Spleen (tissue), 11 donors: ENCODE measurements around the gene CPN2. TPM values are rescaled to one million over a fixed set of nuclear protein-coding genes. Genes with fewer than 3 reads are reported as not detected.

Experiments
- DNase-seq: peaks from one replicate; pipeline ENCODE4 v3.0.0-alpha.2; 2020
- H3K27ac ChIP-seq, 8 donors: fragments of 200-600 bp; sonication (generic) in 7 of 8; 1 replicate in 4 of 8; 2 replicates in 4 of 8; pipeline versions ENCODE4 v1.5.0 to v1.8.0; 2016 to 2021; ENCODE audit warnings: inconsistent platforms in 4 of 8, mild to moderate bottlenecking in 4 of 8, moderate library complexity in 1 of 8
- H3K27me3 ChIP-seq, 7 donors: fragments of 200-600 bp; sonication (generic) in 6 of 7; replicated peaks in 1 of 7; 1 replicate in 4 of 7; 2 replicates in 3 of 7; pipeline versions ENCODE4 v1.5.0 to v1.8.0; 2016 to 2021; ENCODE audit warnings: inconsistent platforms in 3 of 7, mild to moderate bottlenecking in 1 of 7
- H3K36me3 ChIP-seq, 6 donors: fragments of 200-600 bp; sonication (generic) in 5 of 6; 1 replicate in 4 of 6; 2 replicates in 2 of 6; pipeline versions ENCODE4 v1.5.0 to v1.8.0; 2016 to 2021; ENCODE audit warnings: inconsistent platforms in 2 of 6
- H3K4me1 ChIP-seq, 6 donors: fragments of 200-600 bp; sonication (generic) in 5 of 6; 1 replicate in 3 of 6; 2 replicates in 3 of 6; pipeline versions ENCODE4 v1.5.0 to v1.8.0; 2016 to 2021; ENCODE audit warnings: inconsistent platforms in 3 of 6
- H3K4me3 ChIP-seq, 8 donors: fragments of 200-600 bp; sonication (generic) in 7 of 8; 1 replicate in 4 of 8; 2 replicates in 4 of 8; pipeline versions ENCODE4 v1.5.0 to v1.8.0; 2016 to 2021; ENCODE audit warnings: inconsistent platforms in 4 of 8, mild to moderate bottlenecking in 4 of 8, moderate library complexity in 2 of 8
- H3K9me3 ChIP-seq, 8 donors: fragments of 200-600 bp; sonication (generic) in 7 of 8; 1 replicate in 4 of 8; 2 replicates in 4 of 8; pipeline versions ENCODE4 v1.5.0 to v1.8.0; 2016 to 2021; ENCODE audit warnings: inconsistent platforms in 4 of 8
- POLR2A ChIP-seq, 3 donors: fragments of 450-650 bp; IDR thresholded peaks; one replicate each; pipeline ENCODE4 v1.5.1; 2017; ENCODE audit warnings: antibody characterized with exemption in 3 of 3, mild to moderate bottlenecking in 1 of 3
- POLR2AphosphoS5 ChIP-seq, 3 donors: sonication (generic); formaldehyde crosslinking; IDR thresholded peaks; one replicate each; pipeline ENCODE4 v1.5.1; 2017; ENCODE audit warnings: antibody characterized with exemption in 3 of 3
- WGBS, 5 donors: extraction: QIAGEN DNeasy Blood & Tissue Kit in 3 of 5; methylation state at CpG; one replicate each; pipeline versions ENCODE4 v1.1.5 to v1.1.7; 2013 to 2018; 5-methylcytosine and 5-hydroxymethylcytosine counted together
- intact Hi-C: fragments of 100-400 bp; cut with DNase I; formaldehyde crosslinking; loops from one replicate; pipeline ENCODE4 v1.15.0; 2023; ENCODE audit warnings: low total_unique reads
- polyA plus RNA-seq, 3 donors: library from polyadenylated mRNA; stranded (reverse); fragments of 200-250 nt; gene quantifications; one replicate each; pipeline ENCODE4 v1.2.1, GENCODE V29; 2013
- total RNA-seq, 7 donors: library from RNA; depleted of rRNA in 3 of 7; stranded (reverse); fragments of >200 nt in 3 of 7; fragmentation: NEBNext Ultra II Directional in 4 of 7; extraction: Animal tissue kit (Norgen Biotek cat#: 25700) in 4 of 7; gene quantifications; one replicate each; pipeline versions ENCODE4 v1.1.0 to v1.2.1, GENCODE V29; 2016 to 2021
- TF ChIP-seq, protein P1 (sequence below), 11 experiments: fragments of 200-600 bp in 7 of 11; fragments of 450-650 bp in 4 of 11; sonication (generic) in 4 of 11; IDR thresholded peaks in 8 of 11; conservative IDR thresholded peaks in 3 of 11; 1 replicate in 7 of 11; 2 replicates in 4 of 11; pipeline versions ENCODE4 v1.4.0 to v1.8.0; 2016 to 2021; ENCODE audit warnings: antibody characterized with exemption in 11 of 11, inconsistent platforms in 4 of 11, mild to moderate bottlenecking in 1 of 11
- donor health status: healthy with polysubstance abuse.
- donor health status: DM: no; HTN: no; CAD: no; lungs with moderate emphysema.
- donor health status: DM: no; HTN: no; CAD: no.
- donor health status: Bipolar disorder and iron deficiency.
- donor health status: healthy.
- donor health status: DM: no; HTN: no; CAD: no.
- donor health status: DM: yes; HTN: yes; CAD: no.

The CPN2 gene
- total and polyA plus RNA-seq, 10 donors = 0.26 to 4.4 (median 0.76) TPM

DNA sequence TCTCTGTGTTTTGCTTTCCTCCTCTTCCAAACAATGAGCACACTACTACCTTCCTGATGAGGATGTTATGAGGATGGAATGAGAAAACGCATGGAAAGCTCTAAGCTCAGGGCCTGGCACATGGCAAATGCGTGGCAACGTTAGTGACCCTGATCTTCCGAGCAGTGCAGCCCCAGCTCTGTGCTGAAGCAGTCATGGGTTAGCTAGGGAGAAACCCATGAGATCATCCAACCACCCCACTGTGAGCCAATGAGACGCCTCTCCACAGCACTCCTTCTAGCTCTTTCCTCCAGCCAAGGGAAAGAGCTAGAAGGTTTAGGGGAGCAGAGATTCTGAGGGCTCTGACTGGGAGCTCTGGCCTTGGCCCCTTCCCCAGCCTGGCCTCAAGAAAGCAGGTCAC, 4.5 kb downstream of the CPN2 start:
- H3K36me3 ChIP-seq = no peaks in the 10 kb centered on the region
- DNase-seq = no peak
- intact Hi-C loops = no loop called here
- peaks cover 0 to 40% (median 0%) of the 10 kb centered on the region in 7 donors for H3K27me3 ChIP-seq
- H3K27ac ChIP-seq = no peak overlapping the region
- peaks cover 0 to 7% (median 2%) of the 10 kb centered on the region in 6 donors for H3K4me1 ChIP-seq
- H3K9me3 ChIP-seq = no peaks in the 10 kb centered on the region
- 67 to 80% (median 75%) methylated on average over 5 of the region's 5 CpGs for WGBS, 5 donors
- H3K4me3 ChIP-seq = no peak overlapping the region
- TF ChIP-seq POLR2A (IDR thresholded peaks at IDR 0.05) = no peak
- TF ChIP-seq, protein P1, sequence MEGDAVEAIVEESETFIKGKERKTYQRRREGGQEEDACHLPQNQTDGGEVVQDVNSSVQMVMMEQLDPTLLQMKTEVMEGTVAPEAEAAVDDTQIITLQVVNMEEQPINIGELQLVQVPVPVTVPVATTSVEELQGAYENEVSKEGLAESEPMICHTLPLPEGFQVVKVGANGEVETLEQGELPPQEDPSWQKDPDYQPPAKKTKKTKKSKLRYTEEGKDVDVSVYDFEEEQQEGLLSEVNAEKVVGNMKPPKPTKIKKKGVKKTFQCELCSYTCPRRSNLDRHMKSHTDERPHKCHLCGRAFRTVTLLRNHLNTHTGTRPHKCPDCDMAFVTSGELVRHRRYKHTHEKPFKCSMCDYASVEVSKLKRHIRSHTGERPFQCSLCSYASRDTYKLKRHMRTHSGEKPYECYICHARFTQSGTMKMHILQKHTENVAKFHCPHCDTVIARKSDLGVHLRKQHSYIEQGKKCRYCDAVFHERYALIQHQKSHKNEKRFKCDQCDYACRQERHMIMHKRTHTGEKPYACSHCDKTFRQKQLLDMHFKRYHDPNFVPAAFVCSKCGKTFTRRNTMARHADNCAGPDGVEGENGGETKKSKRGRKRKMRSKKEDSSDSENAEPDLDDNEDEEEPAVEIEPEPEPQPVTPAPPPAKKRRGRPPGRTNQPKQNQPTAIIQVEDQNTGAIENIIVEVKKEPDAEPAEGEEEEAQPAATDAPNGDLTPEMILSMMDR (IDR thresholded peaks at IDR 0.05 in 8 of 11, conservative IDR thresholded peaks at IDR 0.05 in 3 of 11) = no peak
- no peak for TF ChIP-seq POLR2AphosphoS5 (IDR thresholded peaks at IDR 0.05)

GRCh38 chr3:194346035-194346434, 5.1 kb downstream of the CPN2 start:
- DNase-seq = no peak
- peaks cover 0 to 7% (median 2%) of the 10 kb centered on the region in 6 donors for H3K4me1 ChIP-seq
- H3K9me3 ChIP-seq = no peaks in the 10 kb centered on the region
- TF ChIP-seq POLR2AphosphoS5 (IDR thresholded peaks at IDR 0.05) = no peak
- no peak overlapping the region for H3K27ac ChIP-seq
- WGBS, 5 donors = 72 to 88% (median 83%) methylated on average over 7 to 9 of the region's 9 CpGs
- peaks cover 0 to 41% (median 0%) of the 10 kb centered on the region in 7 donors for H3K27me3 ChIP-seq
- no peak overlapping the region for H3K4me3 ChIP-seq
- intact Hi-C loops = no loop called here
- no peaks in the 10 kb centered on the region for H3K36me3 ChIP-seq

DNA sequence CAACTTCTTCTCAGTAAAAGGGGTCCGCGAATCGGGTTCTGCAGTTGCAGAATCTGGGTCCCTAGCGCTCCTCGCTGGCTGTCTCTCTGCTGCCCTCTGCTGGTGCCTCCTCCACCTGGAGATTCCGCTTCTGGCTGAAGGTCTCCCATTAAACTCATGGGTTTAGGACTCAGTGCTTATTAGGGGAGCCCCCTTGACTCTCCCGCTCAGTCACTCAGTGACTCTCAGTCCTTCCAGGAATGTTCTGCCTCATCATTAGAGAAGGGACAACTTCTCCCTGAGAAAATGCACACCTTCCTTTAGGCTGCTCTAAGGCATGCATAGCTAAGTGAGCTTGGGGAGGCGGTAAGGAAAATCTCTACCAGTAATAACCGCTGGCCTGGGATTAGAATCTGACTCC, 7.1 kb downstream of the CPN2 start:
- WGBS, 5 donors = 35 to 43% (median 38%) methylated on average over 9 of the region's 9 CpGs
- DNase-seq = peak; percentile 88
- H3K4me1 ChIP-seq = peaks cover 0 to 7% (median 2%) of the 10 kb centered on the region in 6 donors
- H3K4me3 ChIP-seq = no peak overlapping the region
- no peak overlapping the region for H3K27ac ChIP-seq
- H3K36me3 ChIP-seq = no peaks in the 10 kb centered on the region
- no peak for TF ChIP-seq POLR2AphosphoS5 (IDR thresholded peaks at IDR 0.05)
- TF ChIP-seq POLR2A (IDR thresholded peaks at IDR 0.05) = no peak
- TF ChIP-seq, protein P1 (IDR thresholded peaks at IDR 0.05 in 8 of 11, conservative IDR thresholded peaks at IDR 0.05 in 3 of 11) = peak; percentile 63 to 92 (median 85)
- no peaks in the 10 kb centered on the region for H3K9me3 ChIP-seq
- H3K27me3 ChIP-seq = peaks cover 0 to 41% (median 0%) of the 10 kb centered on the region in 7 donors
- intact Hi-C loops = no loop called here

- Histone ChIP-seq H3K36me3 (no peaks in the 10 kb centered on the region), H3K4me3 (no peak overlapping the region), H3K9me3 (no peaks in the 10 kb centered on the region), H3K27ac (no peak overlapping the region), H3K4me1 (peaks cover 0 to 7% (median 2%) of the 10 kb centered on the region in 6 donors), H3K27me3 (peaks cover 0 to 41% (median 0%) of the 10 kb centered on the region in 7 donors)
- WGBS, 5 donors = 72 to 85% (median 83%) methylated on average over 2 of the region's 2 CpGs
- intact Hi-C loops = no loop called here
- TF ChIP-seq POLR2A (IDR thresholded peaks at IDR 0.05) = no peak
- no peak for TF ChIP-seq POLR2AphosphoS5 (IDR thresholded peaks at IDR 0.05)
- TF ChIP-seq, protein P1 (IDR thresholded peaks at IDR 0.05 in 8 of 11, conservative IDR thresholded peaks at IDR 0.05 in 3 of 11) = no peak
- DNase-seq = no peak
These were observed 7.6 kb downstream of the CPN2 start for GRCh38 chr3:194343561-194343893.
